NK-92 (cell line): ENCODE results near the gene BNC2.

Source experiments
- DNase-seq: peaks from one replicate; lab custom pipeline; 2025; ENCODE audit not compliant: unreplicated experiment; lab: John Stamatoyannopoulos, UW

The BNC2 gene

DNA sequence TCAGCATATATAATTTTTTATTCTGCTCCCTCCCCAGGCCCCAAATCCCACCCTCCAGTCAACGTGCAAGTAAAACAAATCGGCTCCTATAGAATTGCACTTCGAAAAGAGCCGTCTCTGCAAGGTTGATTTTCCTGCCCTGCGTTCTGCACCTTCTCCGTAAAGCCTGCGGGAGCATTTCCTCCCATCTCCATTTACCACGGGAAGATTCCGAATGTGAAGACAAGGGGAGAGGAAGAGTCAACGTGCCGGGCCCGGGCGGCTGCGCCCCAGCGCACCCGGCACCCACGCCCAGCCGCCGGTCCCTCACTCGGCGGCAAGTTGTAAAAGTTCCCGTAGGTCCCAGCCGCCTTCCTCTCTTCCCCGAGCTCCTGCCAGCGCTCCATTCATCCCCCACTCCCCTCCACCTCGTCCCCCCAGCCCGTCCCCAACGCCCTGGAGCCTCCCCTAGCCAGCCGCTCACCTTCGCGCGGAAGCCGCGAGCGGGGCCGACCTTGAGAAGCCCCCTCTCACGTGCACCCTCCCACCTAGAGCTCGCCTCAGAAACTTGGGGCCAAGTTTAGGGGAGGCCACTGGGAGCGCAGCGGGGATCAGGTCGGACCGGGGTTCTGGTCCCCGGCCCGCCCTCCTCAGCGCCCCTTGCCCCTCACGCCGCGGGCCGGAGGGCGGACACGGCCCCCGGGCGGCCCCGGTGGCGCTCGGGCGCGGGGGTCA lies 431 bp downstream of the BNC2 start:
- no peak for DNase-seq

DNA sequence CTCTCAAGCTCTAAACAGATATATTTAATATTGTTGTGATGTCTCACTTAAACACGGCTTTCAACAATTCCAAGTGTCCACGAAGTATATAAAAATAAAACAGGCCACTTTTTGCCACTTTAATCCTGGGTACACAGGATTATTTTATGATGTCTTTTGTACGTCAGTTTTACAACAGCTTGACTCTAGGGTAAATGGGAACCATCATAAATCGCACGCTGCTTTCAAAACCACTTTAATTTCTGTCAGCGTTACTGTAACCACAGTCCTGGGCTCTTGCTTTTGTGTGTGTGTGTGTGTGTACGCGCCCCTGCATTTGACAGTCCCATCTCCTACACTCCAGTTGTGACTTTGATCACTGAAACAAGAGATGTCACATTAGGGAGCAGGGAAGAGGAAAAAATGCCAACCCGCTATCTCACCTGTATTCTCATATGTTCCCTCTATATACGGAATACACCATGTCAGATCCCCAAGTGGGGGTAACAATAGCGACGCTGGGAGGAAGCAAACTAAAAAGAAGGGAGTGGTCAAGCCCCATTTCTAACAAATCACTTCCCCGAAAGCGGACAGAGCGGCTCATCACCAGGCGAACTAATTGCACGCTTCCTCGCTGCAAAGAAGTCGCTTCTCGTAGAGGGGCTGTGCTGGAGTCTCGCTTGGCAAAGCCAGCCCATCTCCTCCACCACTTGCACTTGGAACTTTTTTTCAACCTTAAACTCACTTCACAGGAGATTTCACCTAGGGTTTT lies 1.2 kb downstream of the BNC2 start:
- no peak for DNase-seq

DNA sequence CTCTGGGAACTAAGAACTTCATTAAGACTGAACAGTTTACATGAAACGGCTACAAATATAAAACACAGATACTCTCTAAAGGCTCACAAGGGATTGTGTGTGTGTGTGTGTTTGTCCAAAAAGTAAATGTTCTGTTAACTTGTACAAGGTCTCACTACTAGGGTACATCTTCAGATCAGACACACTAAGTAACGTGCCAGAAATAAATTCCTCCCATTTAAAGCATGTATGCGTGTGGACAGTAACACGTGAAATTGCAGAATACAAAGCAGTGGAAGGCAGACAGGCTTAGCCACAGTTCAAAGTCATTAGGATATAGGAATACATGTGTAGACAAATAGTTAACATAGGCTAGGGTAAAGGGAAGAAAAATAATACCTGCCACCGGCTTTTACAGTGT lies 1.8 kb downstream of the BNC2 start:
- DNase-seq = no peak

DNA sequence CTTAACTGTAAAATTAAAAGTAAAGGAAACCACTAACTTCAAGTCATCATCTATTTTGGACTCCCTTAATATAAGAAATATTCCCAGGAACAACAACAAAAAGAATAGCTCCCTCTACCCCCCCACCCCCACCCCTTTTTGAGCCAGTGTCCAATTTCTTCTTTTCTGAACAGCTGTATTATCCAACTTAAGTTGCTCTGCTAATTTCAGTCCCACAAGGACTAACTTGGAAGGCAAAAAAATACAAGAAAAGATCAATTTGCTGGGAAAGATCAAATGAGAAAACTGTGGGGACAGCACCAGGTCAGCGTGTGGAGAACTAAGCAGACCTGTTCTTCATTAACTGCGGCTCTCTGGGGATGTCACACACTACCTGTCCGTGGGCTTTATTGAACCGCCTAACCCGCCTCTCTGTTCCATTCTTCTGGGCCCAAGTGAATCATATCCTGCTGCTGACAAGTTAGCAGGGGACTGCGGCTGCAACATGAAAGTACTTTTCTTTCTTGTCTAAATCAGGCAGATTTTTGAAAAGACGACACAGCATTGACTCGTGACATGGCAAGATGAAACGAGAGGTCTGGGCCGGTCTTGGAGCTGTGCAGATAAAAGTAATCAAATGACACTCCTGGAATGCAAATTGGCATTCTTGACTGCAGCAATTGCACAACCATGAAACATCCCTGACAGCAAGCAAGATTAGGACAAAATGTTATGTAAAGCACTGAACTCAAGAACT lies 2.7 kb downstream of the BNC2 start:
- no peak for DNase-seq

DNA sequence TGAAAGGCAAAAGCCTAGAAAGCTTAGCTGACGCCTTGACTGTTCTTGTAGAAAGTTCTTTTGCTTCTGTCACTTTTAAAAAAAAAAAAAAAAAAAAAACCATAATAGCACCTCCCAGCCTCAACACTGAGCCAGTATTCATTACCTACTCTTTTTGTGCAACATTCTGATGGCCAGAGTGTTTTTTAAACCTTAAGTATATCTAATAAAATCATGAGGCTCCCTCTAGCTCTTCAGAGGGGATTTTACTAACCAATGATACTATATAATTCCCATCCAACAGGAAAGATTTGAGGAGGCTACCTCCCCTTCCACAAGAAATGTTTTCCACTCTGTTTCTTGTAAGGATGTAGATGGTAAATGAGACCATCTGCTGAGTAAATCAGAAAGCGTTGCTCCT lies 3.9 kb downstream of the BNC2 start:
- DNase-seq = no peak

DNA sequence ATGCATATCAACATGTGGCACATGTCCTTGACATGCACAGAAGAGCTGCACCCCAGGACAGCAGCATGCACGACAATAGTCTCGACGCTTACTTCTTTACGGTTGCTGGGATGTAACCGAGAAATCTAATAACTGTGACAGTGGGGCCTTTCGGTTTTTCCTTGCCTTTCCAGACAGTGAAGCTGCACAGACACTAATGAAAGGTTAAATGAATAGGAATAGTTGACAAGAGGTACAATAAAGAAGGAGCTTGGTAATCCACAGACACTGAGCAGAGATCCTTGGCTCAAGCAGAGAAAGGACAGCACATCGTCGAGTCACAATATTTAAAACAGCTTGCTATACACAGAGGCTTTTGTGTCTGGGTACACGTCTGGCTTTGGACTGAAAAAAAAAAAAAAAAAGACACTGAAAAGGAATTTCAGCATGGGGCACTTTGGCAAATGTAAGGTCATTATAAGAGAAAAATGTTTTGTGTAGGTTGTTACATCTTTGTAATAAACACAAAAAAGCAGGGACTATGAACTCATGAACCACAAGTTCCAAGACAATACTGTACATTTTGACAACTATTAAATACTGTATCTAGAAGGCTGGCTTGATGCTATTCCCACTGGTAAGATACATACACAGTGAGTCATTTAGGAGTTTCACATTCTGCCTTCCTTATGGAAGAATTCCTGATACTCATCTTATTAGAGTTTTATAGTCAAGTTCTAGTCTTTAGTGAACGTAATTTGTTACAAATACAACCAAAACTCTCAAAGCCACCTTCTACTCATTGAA lies 5.6 kb downstream of the BNC2 start:
- DNase-seq = no peak

DNA sequence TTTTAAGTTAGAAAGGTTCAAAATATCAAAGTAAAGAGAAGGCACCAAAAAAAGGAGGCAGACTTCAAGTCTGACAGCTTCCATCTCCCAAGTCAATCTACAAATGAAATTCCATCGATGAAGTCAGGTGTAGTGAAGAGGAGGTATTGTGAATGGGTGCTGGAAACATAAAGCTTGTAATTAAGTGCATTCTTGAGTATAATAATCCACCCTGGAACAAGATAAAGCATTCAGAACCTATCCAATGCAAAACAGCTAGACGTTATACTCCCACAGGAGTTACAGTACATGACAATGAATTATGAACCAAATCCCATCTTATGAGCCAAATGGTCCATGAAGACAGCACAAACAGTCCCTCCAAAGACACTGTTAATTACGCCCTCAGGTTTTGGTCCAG lies 22.3 kb downstream of the BNC2 start:
- no peak for DNase-seq

DNA sequence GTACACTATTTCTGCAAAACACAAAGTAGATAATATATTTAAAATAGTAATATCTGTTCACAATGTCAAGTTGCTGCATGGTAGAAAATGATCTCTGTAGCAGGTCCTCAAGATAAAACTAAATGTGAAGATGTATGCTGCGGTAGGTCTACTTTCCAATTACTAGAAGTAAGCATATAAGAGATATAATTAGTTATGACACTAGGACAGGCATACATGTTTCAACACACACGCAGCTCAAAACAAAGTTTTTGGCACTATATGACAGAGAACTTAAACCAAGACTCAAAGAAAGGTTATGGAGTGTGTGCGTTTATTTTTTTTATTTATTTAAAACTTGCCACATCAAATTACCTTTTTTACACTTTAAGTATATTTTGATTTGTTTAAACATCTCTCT lies 23.5 kb downstream of the BNC2 start:
- no peak for DNase-seq

DNA sequence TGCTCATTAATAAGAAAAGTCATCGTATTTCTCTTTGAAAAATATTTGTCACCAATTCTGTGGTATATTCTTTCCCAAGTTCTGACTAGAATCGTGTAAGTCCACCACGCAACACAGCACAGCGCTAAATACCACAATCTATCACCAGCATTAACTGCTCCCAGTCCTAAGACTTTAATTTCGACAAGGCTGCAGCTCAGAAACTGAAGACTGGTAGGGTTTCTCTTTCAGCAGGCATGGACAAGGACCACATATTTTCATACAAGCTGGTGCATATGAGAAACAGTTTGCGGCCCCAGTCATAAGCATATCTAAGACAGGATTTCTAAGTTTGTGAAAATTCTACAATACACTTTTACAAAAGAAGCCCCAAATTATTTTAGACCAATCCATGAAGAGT lies 24.1 kb downstream of the BNC2 start:
- DNase-seq = no peak

DNA sequence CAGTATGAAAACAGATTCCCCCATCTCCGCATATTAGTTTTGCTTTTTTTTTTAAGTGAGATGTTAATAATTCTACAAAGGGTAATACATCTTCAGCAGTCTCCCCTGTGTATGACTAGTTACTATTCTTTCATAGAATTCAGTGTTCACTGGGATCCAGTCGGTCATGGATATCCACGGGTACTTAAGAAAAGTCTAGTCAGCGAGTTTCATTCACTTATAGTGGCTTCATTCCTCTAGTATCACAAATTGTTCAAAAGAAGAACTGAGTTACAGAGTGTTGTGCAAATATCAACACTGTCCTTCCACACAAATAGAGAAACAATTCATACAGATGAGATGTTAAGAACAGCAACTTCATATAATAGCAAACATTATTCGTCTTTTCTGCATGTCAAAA lies 35.7 kb downstream of the BNC2 start:
- no peak for DNase-seq

DNA sequence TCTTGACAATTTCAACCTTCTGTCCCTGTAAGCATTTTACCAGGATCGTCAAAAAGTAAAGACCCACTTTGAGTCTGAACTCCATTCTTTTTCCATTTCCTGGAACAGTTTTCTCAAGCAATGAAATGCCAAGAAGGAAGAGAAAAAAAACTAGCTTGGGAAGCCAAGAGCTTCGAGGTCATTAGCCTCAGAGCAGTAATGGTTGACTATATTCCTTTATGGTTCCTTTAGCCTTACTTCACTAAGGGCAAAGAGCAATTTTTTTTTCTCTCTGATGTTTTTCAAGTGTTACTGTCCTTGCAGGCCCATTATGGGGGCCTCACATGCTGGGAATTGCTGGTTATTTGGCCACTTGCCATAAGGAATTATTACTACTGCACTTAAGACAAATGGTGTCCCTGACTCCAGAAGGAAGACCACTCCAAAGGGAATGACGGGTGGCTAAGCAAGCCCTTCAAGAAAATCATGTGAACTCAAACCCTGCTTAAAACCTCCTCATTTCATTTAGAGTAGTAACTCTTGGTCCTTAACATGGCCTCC lies 37.1 kb downstream of the BNC2 start:
- DNase-seq = no peak

DNA sequence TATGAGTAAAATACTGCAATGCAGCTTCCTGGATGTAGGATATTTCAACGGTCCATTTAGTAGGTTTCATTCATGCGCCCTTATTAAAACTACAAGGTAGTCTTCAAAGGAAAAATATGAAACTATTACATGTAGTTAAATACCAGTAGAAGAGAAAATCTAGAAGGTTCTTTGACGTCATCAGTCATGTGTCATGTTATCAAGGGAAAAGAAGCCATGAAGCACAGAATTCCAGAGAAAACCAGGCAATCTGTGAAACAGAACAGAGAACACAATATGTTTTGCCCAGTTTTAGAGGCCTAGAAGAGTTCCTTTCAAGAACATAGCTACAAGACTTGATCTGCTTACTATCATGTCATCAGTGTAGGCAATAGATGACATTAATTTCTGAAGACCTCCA lies 38.4 kb downstream of the BNC2 start:
- no peak for DNase-seq

DNA sequence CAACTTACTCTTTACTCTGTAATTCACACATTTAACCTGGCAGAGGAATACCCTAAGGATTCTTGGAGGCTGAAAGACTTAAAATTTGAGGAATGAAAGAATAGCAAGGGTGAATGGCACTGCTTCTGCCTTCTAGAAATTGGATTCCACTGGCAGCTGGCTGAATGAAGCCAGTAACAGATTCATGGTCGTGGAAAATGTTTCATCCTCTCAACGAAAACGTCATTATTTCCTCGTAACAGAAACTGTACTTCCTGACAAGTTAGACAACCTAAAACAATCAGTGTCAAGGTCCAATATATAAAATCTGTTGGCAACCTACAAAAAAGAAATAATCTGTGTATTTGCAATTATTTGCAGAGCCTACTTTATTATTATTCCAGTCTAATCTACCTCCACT lies 39.7 kb downstream of the BNC2 start:
- no peak for DNase-seq

DNA sequence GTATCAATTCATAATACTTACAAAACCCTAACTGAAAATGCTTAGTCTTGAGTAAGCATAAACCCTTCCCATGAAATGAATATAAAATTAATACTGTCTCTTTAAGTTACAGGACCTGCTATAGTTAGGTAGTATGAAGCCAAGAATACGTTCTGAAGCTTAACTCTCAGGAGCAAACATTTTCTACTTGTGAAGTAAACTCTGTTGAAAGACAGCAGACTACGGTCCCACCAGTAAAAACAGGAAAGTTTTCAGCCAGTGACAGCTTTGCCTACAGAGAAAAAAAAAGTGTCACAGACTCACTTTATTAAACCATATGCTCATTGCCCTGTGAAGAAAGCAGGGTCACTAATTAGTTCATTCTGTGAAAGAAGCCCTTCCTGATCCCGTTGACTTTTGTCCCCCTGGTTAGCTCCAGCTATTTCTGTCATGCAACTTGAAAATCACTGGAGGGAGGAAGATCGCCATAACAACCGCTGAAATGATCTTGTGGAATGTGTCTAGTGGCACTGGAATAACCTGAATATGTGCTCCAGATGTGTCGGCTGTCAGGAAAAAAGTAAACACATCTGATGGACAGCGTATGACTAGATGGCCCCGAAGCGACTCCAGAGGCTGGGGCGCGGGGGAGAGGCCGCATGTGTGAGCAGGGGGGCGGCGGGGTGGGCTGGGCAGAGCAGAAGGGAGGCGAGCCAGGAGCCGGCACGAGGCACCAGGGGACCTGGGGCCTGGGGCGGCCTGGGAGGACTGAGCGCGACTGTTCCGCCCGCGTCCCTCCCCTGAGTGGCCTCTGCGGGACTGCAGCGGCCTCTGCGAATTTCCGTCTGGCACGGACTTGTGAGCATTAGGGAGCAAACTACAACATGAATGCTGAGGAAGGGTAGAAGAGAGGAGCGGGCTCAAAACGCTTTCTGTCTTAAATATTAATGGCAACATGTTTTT lies 41.9 kb downstream of the BNC2 start:
- DNase-seq = no peak

DNA sequence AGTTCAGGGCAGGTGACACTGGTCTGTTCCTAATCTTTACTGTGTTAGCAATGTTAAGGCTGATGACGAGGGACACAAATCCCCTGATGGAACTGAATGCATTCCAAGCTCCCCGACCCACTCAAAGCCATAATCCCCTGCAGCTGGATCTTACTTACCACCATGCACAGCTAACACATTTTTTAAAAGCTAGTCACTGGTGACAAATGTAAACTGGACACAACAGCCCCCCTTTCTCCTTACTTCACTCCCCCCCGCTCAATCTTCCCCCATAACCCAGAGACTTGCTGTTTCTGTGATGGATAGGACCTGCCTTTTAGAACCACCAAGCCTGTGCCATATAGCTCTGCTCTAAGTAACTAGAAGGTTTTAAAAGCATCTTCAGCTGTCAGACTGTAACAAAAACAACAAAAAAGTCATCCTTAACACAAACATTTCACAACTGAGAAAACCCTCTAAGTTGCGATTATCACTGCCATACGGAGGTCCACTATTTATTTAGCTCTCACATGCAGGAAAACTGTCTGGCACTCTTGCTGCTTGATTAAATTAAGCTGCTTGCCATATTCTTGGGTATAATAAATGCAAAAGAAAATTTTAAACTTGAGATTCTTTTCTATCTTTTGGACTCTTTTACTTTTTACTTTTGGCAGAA lies 44.4 kb downstream of the BNC2 start:
- DNase-seq = no peak

DNA sequence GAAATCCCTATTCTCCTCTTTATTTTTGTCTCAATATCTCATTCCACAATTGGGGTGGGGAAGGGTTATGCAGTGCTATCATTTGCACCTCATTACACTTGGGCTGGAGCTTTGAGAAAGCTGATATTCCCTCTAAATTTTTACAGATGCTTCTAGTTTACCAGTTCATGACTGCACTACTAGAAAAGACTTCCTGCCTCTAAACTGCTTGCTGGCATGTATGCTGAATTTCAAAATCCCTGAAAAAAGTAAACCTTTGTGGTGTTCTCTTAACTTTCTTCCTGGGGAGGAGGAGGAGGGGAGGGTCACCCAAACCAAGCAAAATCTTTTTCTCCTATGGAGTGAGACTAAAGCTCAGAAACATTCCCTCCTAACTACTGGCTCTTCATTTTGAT lies 45.1 kb downstream of the BNC2 start:
- DNase-seq = no peak

DNA sequence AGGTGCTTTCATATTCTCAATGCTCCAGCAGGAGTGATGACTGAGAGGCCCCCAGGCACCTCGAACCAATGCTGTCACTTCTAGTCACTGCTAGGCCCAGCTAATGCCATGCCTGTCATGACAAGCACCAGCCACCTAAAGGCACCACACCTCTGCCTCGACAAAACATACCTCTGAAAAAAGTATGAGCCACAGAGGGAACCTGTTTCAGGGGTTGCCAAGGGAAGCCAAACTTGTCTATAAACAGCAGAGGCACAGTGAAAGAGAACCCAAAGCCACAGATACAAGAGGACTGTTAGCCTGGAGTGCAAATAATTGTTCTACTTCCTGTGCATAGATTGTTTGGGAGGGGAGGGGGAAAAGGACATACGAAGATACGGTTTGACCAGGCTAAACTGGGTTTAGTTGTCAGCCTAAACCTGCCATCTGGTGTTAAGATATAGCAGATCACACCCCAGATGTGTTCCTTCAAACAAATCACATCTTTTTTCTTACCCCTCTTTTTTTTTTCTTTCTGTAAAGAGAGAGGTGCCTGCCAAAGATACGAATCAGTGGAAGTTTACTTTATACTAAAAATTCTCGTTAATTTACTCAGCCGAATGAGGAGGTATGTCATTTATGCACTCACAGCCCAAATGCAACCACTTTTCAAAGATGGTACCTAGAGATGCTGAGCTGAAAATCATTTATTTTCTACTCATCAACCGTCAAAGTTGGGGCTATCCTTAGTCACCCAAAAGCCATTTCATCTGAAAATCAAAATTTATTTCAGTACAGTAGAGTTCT lies 45.7 kb downstream of the BNC2 start:
- no peak for DNase-seq

DNA sequence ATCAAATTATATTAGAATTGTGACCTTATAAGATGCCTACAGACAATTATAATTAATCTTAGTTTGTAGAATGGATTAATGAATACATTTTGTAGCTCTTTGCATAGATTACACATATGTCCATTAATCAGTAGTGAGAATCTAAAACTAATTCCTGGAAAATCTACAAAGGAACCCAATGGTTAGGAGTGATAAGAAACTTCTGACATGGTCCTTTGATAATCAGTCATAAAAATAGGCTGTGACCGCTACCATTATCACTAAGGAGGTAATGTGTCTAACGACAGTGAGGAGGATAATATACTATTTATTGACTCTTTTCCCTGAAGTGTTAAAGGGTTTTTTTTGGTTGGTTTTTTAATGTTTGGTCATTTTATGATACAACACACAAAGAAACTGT lies 46.6 kb downstream of the BNC2 start:
- no peak for DNase-seq

DNA sequence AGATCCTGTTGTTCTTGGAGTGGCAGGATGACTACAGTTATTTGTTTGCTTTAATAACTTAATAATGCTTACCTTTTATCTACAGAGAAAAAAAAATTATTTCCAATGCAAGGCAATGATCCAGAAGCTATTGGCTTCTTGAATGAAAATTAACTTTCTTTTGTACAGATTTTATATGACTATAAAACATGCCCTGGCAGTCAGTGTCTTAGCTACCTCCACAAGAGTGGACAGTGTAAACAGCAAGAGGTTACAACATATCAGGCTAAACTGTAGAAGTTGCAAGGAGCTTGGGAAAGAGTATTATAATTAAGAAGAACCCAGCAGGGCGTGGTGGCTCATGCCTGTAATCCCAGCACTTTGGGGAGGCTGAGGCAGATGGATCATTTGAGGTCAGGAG lies 49.1 kb downstream of the BNC2 start:
- no peak for DNase-seq
